ENCODE data around the gene XDH.

GRCh38 chr2:31359229-31359628, 55.3 kb downstream of the XDH start:
- TF ChIP-seq CTCF (IDR thresholded peaks at IDR 0.05), result no peak
- no peak for TF ChIP-seq POLR2A (IDR thresholded peaks at IDR 0.05)
